ENCODE measurements around the gene DMRT3.
"Not testable (repeated sequence)": the region's sequence is repeated elsewhere in the genome, so short reads cannot be mapped to it uniquely, and the experiment has no call there.

Gene DMRT3

DNA sequence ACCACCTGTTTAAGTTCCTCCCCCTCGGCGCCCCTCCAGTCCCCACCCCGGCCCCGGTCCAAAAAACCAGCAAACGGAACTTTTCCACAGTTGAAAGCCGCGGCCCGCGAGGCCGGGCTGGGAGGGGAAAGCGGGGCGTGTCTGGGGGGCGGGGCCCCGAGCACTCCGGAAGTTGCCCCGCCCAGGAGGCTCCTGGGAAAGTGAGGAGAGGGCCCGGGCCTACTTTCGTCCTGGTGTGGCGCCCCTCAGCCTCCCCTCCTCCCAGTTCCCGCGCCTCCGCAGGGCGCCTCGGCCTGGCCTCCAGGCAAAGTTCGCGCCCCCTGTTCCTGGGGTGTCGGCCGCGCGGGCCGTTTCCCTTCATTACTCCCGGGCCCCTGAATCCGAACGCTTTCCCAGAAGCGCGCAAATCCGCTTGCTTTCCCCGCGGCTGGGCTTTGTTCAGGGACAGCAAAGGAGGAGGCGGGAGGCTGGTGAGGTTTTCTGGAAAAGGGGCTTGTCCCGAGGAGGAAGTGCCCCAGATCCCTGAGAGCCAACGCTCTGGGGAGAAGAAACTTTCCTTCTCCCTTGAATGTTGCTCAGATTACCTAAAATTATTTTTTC lies 4.5 kb upstream of the DMRT3 start:
- DNase-seq, result no peak

DNA sequence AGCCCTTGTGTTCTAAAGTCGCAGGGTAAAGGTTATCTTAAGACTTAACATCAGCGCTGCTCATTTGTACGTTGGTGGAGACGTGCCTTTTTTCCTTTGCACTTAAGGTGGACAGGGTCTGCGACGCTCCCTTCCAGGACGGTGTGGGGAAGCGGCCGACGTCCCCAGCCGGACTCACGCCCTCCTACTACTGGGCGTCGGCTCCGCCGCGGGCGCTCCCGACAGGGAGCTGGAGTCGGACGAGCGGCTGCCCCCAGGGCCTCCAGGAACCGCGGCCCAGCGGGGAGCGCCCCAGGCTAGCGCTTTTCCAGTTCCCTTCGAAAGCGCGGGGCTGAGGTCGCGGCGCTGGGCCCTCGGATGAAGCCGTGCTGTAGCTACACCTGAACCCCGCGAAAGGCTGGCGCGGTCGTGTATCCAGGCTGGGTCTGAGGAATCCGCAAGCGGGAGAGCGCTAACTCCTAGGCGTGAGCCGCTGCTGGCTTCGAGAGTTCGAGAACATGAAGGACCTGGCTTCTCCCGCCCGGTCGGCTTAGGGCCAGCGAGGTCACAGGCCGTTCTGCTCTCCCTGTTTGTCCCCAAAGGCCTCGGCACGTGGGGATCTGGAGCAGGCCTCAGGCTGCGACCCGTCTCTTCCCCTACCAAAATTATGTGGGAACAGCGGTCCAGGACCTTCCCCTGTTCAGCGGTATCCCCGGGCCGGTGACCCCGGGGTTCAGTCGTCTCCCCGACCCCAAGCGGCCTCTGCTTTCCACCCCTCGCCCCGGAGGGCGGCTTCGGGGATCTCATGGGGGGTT lies 3.8 kb upstream of the DMRT3 start:
- DNase-seq, result no peak

DNA sequence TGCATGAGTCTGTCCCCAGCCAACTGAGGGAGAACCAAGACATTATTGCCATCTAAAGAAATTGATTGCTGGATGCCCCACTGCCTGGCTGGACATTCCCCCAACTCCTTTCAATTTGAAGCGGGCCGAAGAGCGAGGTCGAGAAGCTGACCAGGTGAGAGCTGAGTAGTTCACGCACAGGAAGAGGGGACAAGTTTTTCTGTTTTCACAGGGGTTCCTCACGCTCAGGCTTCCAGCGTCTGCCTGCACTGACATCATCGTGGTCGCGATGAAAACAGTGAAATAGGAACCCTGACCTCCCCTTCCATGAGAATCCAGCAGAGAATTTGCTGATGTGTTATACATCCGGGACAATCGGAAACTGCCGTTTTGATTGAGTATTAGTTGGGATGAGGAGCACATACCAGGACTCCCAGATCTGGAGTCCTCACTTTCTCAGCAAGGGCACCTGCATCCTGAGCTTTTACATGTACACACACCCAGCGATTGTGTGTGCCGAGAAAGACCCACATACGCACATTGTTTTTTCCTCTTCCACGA lies 3.1 kb upstream of the DMRT3 start:
- no peak for DNase-seq

DNA sequence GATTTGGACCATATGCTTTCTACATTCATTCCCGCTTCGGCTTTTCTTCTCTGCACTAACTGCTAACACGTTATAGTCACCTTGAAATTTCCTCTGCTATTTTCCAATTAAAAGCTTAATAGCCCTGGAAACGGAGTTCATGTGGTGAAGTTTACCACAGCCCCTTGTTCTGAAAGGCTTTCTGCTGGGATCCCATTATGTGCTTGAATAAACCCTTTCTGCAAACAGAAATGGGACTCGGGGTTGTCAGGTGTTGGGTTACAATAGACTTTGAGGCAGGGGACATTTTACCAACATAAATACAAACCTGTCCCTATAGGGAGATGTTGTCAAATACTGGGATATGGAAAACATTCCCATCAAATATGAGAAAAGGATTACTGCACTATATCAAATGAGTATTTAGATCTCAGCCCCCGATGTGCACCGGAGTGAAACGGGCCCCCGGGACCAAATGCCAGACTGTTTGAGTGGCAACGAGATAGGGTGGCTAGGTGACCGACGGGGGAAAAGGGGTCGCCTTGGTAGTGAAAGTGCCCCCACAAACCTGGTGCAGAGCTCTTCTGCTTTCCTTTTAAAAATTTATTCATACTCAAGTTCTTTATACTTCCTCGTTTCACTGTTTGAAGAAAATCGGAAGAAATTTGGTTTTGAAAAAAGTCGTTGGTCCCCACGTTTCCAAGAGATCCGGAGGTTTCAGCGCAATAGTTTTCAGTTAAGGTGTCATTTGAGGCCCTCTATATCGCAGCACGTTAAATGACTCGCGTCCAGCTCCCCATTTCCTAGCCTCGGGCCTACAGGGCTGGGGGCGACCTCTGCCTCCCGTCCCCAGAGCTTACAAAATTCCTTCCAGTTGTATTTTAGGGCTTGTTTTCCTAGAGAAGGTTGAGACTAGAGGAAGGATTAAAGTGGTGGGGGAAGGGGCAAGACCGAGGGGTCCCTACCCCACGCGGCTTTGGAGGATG lies 2.1 kb upstream of the DMRT3 start:
- no peak for DNase-seq

DNA sequence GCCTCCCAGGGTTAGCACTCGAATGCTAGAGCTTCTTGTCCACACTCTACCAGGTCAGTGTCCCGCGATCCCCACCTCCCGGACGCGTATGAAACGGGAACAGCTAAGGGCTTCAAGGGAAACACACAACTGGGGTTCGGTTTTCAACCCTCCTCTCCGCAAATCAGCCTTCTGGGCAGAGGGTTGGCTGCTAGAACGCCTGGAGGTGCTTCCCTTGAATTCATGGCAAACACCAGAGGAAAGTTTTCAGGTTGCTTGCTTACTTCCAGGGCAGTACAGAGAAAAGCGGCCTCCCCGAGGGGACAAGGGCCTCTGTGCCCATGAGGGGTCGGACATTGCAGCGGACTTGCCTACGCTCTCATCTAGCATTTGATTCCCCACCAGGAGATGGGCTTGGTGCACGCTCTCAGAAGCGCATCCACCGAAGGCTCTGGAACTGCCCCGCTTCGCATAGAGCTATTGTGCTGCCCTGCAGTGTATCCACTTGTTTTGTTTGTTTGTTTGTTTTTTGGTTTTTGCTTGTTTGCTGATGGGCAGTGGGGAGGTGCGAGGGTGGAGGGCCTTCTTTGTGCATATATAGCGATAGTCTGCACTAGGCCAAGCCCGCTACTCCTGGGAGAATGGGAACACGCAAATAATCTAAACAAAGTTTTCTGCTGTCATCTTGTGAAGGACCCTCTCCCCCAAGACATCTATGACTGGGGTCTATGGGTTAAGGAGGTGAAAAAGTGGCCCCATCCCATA lies 1.3 kb upstream of the DMRT3 start:
- DNase-seq, result no peak

DNA sequence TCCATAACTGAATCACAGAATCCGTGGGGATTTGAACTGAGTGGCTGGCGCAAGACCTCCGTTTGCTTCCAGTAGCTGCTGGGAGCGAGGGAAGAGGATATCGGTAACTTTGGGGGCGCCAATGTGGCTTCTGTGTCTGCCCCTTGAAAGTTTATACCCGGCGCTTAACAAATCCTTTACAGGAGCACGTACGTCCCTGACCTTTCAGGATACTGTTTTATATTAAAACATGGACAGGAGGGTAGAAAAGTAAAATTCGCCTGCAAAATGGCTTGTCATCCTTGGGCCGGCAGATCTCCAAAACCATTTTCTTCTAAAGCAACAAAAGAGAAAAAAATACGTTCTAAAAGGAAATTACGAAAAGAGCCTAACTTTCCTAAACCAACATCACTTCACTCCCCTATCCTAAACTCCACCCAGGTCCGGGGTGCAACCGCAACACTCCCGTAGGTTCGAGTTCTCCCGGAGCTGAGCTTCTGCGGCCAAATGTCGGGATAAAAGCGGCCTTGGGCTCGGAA lies 656 bp upstream of the DMRT3 start:
- no peak for DNase-seq

DNA sequence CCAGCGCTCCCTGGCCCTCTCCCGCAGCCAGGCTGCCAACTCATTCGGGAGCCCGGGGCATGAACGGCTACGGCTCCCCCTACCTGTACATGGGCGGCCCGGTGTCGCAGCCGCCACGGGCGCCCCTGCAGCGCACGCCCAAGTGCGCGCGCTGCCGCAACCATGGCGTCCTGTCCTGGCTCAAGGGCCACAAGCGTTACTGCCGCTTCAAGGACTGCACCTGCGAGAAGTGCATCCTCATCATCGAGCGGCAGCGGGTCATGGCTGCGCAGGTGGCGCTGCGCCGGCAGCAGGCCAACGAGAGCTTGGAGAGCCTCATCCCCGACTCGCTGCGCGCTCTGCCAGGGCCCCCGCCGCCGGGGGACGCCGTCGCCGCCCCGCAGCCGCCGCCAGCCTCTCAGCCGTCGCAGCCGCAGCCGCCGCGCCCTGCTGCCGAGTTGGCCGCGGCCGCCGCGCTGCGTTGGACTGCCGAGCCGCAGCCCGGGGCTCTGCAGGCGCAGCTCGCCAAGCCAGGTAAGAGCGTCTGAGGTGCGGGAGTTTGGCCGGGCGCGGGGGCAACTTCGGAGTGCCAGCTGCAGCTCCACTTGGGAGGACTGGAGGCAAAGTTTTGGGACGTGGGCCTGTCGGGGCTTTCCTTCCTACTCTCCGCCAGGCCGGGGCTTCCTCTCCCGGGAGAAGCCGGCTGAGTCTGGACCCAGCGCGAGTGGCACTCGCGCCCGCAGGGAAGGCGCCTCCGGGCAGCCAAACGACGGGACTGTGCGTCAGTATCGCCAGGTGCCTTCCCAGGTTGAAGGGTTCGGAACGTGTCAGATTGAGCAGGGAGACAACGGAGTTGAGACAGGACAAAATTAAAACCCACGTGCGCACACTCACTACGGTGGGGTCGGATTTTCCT lies 735 bp downstream of the DMRT3 start:
- DNase-seq, result no peak

DNA sequence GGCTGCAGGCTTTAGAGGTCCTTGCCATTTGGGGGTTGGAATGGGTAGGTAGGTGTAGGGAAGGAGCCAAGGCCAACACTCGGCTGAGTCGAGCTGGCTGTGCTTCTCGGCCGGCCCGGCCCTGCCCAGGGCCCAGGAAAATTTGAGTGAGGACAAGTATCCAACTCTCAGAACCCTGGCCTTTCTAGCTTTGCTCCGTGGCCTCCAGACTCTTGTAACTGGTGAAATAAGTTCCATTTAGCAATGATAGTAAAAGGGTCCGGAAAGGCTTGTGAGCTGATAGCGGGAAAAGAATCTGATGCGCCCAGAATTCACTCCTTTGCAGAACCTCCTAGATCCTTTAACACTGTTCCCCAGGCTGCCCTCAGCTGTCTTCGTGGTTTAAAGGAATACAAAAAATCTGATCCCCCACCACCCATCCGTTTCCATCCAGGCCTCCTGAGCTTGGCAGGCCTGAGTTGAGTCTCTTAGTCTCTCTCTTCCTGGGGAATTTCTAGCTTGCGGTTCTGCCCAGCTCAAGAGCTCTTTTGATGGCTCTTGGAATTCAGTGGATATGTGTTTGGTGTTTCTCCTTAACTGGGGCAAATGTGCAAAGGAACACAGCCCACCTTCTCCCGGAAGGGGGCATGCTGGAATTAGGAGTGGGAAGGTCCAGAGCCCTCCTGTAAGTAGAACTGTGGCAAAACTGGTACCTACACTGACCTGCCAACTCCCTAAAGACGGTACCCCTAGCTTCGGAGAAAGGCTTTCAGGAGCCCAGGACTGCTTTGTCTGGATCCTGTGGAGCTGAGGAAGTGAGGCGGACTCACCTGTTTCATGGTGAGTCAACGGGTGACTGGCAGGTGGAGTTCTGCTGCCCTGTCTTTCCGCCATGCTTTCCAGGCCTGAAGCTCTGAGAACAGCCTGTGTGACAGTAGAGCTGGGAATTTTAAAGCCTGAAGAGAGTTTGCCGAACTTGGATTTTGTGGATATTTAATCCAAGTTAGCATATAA lies 1.7 kb downstream of the DMRT3 start:
- no peak for DNase-seq

DNA sequence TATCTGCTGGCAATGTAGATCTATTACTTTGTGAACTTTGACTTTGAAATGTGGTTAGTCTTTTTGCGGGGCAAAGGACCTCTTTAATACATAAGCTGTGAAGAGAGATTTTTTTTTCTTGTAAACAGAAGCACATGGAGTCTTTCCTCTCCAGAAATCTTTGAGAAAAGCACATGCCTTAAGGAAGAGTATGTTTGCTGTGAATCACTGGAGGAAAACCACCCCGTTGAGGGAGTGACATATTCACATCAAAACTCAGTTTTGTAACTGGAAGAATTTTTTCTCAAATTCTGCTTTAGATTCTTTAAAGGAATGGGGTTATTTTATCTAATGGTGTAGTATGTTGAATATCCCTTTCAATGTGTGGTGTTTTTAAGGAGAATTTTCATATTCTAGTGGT lies 3.5 kb downstream of the DMRT3 start:
- DNase-seq, result no peak

DNA sequence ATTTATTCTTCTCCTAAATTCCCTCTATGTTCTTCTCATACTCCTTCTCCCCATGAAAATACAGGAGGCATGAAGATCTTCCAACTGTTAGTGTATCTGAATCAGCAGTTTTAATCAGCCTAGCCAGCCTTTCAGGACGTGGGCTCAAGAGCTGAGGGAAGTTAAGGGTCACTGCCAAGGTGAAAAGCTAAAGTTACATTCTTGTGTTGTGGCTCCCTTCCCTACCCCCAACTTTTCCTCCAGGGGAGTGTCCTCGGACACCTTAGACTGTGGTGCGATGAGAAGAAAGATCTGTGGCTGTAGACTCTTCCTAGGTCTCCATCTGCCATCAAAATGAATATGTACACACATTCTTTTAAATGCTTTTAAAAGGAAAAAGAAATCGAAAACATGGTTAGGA lies 4.2 kb downstream of the DMRT3 start:
- DNase-seq, result no peak

DNA sequence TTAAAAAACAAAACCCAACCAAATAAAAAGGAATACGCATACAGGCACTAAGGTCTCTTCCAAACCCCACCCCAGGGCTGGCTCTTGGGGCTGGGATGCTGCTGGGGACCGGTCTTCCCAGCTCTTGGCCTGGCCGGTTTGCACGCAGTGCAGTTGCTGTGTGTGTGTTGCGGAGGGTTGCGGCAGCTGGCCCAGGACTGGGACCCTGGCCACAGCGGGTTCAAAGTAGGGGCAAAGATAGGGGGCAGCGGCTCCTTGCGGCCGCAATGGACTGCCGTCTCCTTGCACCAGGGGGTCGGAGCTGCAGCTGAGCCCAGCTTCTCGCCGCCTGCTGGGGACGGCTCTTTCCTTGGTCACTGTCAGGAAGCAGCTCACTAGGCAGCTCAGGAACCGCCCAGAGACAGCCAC lies 5.0 kb downstream of the DMRT3 start:
- no peak for DNase-seq

DNA sequence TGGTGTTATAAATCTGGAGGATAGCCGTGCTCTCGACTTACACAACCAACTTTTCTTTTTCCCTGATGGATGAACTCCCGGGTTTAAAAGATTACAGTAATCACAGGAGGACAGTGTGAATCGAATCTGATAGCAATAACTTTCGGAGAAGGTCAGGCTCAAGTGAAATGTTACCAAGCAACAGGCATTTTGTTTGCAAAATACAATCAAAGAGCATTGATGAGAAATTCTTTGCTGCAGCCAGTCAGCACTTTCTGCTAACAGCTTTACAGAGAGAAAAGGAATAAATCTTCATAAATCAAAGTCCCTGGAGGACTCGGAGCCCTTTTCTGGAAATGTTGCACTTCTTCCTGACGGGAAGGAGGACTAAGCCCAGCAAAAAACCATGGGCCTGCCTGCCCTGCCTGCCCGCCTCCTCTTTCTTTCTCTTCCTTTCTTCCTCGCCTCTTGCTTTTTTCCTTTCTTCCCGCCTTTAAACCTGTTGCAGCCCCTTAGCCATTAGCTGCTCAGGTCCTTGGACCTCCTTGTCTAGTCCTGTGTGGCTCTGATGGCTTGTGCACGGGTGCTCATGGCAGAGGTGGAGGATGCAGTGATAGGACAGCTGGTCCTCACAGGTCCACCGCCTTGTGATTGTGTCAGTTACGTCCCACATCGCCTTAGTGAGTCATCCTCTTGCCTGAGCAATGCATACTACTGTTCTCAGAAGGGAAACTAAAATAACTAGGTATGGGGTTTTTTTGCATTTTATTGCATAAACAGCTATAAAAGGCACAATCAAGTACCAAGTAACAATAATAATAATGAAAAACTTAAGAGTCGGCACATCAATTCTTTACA lies 6.2 kb downstream of the DMRT3 start:
- DNase-seq, result no peak

DNA sequence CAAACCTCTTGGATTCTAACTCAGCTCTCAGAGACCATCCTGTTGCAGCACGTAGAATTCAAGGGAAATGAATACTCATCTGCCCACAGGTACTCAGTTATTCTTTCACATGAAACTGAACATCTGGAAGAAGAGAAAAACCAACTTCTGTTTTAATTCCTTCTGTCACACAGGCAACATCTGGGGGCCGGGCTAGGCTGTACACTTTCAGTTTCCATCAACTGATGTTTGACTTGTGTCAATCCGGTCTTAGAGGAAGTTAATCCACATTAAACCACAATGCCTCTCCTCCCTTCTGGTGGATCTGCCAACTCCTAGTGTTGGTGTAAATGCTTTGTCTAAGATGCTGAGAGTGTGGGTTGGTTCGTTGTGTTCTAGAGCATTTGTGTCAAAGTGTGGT lies 17.6 kb downstream of the DMRT3 start:
- no peak for DNase-seq

DNA sequence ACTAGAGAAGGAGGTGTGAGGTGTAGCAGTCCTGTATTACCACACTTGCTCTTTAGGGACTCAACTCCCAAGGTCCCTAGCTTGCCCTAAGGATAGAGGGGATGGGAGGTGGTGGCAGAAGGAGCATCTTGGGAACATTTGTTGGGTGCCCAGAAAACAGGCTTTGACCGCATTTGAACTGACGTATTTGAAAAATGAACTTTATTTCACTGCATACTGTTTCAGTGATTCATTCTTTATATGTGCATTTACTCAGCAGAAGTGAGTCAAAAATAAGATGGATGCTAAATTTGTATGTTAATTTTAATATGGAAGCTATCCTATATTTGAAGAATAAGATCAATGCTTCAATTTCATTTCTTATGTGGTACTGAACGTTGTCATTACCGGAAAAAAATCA lies 18.7 kb downstream of the DMRT3 start:
- DNase-seq, result no peak

DNA sequence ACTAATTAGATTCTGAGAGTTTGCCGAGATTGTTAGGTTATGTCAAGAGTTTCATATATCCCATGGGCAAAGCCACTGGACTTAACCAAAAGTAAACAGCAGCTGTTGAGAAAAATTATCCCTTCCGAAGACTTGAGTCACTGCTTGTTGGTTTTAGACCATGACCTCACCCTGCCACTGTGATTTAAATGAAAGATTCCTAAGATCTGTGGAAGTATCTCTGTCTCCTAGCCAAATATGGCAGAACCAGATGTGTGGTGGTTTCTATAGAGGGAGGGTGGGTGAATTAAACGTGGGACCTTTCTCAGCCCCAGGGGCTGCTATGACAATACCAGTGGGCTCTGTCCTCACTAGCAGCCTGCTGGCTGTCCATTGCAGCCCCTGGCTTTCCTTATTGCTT lies 19.3 kb downstream of the DMRT3 start:
- no peak for DNase-seq

DNA sequence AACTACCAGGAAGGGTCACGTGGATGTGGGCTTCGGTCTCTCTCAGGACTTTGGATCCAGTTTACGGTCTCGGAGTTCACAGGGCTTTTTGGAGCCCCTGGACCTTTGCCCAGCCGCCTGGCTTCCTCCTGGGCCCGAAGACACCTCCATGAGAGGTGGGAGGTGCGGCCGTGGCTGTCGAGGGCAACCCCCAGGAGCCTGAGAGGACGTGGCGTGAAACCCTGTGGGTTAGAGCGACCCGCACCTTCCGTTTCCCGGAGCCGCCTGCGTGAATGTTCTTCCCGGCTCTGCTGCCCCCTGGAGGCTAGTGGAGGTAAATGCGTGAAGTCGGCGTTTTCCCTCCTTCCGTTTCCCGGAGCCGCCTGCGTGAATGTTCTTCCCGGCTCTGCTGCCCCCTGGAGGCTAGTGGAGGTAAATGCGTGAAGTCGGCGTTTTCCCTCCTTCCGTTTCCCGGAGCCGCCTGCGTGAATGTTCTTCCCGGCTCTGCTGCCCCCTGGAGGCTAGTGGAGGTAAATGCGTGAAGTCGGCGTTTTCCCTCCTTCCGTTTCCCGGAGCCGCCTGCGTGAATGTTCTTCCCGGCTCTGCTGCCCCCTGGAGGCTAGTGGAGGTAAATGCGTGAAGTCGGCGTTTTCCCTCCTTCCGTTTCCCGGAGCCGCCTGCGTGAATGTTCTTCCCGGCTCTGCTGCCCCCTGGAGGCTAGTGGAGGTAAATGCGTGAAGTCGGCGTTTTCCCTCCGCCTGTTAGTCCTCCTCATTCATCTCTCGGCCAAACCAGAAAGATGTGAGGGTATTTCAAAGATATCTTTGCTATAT lies 22.1 kb downstream of the DMRT3 start:
- not testable (repeated sequence) for DNase-seq

DNA sequence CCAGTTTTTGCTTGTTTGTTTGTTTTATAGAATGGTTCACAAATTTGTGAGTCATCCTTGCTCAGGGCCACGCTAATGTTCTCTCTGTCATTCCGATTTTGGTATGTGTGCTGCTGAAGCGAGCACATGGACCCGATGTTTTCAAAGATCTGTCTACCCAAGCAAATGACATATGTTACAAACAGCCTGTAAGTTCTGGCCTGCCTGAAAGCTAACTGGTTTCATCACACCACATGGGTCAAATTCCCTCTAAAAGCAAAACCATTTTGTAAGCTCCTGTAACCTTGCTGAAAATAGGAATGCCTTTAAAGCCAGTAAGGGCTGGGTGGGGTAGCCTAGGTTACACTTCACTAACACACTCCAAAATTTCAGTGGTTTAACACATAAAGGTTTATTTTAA lies 25.4 kb downstream of the DMRT3 start:
- DNase-seq, result no peak

DNA sequence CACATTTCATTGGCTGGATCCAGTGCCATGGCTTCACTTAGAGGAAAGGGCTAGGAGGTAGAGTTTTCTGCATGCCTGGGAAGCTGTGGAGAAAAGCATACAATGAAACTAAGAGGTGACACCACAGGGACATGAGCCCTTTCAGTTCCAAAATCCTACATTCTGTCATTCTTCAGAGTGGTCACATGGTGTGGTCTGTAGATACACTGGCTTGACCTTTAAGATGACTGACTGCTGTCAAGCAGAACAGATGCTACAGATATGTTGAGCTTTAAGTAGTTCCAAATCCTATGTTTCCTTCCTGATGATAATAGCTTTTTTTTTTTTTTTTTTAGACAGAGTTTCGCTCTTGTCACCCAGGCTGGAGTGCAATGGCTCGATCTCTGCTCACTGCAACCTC lies 26.2 kb downstream of the DMRT3 start:
- no peak for DNase-seq
